H1 (cell line): ENCODE results near the gene FGF18. TPM values are rescaled to one million over a fixed set of nuclear protein-coding genes. Genes with fewer than 3 reads are reported as not detected.

Source experiments
- CTCF ChIA-PET: fragments of 300-600 bp; sonication (Branson Sonifier 250); formaldehyde crosslinking; loops from one replicate; lab custom pipeline; 2021; ENCODE audit not compliant: partially characterized antibody; lab: Charles Lee
- POLR2A ChIA-PET: fragments of 300-600 bp; sonication (Branson Sonifier 250); formaldehyde crosslinking; loops from one replicate; lab custom pipeline; 2021; ENCODE audit warnings: inconsistent platforms; ENCODE audit not compliant: partially characterized antibody; lab: Charles Lee
- DNase-seq, 2 experiments: peaks; one replicate each; pipeline versions ENCODE4 v3.0.0 to v3.0.0-alpha.2; 2010 to 2022; ENCODE audit warnings: low spot score in 2 of 2, low read depth in 1 of 2, mixed read lengths in 1 of 2
- FAIRE-seq: peaks from 2 replicates; lab custom pipeline; 2011; peaks lifted over from hg19 to GRCh38; lab: Jason Lieb, UNC
- H2AFZ ChIP-seq: 2 replicates; pipeline ENCODE4 v1.8.1; 2012; ENCODE audit warnings: low read length, inconsistent platforms
- H2AK5ac ChIP-seq: 2 replicates; pipeline ENCODE4 v1.6.1; 2013; ENCODE audit warnings: low read depth, low read length
- H2BK120ac ChIP-seq: replicated peaks from 2 replicates; pipeline ENCODE3; 2013; ENCODE audit warnings: low read depth, low read length, inconsistent platforms
- H2BK12ac ChIP-seq: 2 replicates; pipeline ENCODE4 v1.6.1; 2013; ENCODE audit warnings: low read depth, low read length
- H2BK15ac ChIP-seq: 2 replicates; pipeline ENCODE4 v1.6.1; 2013; ENCODE audit warnings: low read length
- H2BK20ac ChIP-seq: 2 replicates; pipeline ENCODE4 v1.6.1; 2013; ENCODE audit warnings: low read length
- H2BK5ac ChIP-seq: 2 replicates; pipeline ENCODE4 v1.6.1; 2013; ENCODE audit warnings: low read depth, low read length
- H3K14ac ChIP-seq: 2 replicates; pipeline ENCODE4 v1.6.1; 2013; ENCODE audit warnings: inconsistent platforms; ENCODE audit not compliant: insufficient read length
- H3K18ac ChIP-seq: 2 replicates; pipeline ENCODE4 v1.6.1; 2013; ENCODE audit warnings: low read length; ENCODE audit errors: extremely low read depth
- H3K23ac ChIP-seq: 2 replicates; pipeline ENCODE4 v1.6.1; 2013; ENCODE audit warnings: inconsistent platforms; ENCODE audit not compliant: insufficient read length
- H3K23me2 ChIP-seq: 2 replicates; pipeline ENCODE4 v1.6.1; 2013; ENCODE audit warnings: low read depth, low read length
- H3K27ac ChIP-seq: 2 replicates; pipeline ENCODE4 v1.6.1; 2011; ENCODE audit warnings: low read depth, low read length, inconsistent platforms
- H3K27me3 ChIP-seq, 4 experiments: replicated peaks in 1 of 4; 1 replicate in 1 of 4; 2 replicates in 3 of 4; pipeline versions ENCODE4 v1.6.1 to v1.8.1; 2011 to 2013; ENCODE audit warnings: low read length in 3 of 4, mild to moderate bottlenecking in 3 of 4, inconsistent platforms in 2 of 4, mixed read lengths in 2 of 4, moderate library complexity in 1 of 4; ENCODE audit not compliant: control insufficient read depth in 3 of 4, insufficient read depth in 3 of 4; ENCODE audit errors: extremely low read depth in 1 of 4
- H3K36me3 ChIP-seq, 4 experiments: 2 replicates each; pipeline versions ENCODE4 v1.6.1 to v1.8.1; 2011 to 2013; ENCODE audit warnings: mild to moderate bottlenecking in 4 of 4, low read length in 3 of 4, moderate library complexity in 2 of 4, control low read depth in 1 of 4, inconsistent platforms in 1 of 4; ENCODE audit not compliant: insufficient read depth in 4 of 4, control insufficient read depth in 2 of 4
- H3K4ac ChIP-seq: replicated peaks from 2 replicates; pipeline ENCODE3; 2013; ENCODE audit warnings: low read length, low read depth, mixed read lengths, inconsistent platforms; ENCODE audit not compliant: insufficient read length
- H3K4me1 ChIP-seq, 4 experiments: replicated peaks in 1 of 4; 1 replicate in 1 of 4; 2 replicates in 3 of 4; pipeline versions ENCODE4 v1.6.1 to v1.8.1; 2011 to 2013; ENCODE audit warnings: low read length in 3 of 4, inconsistent platforms in 2 of 4, mixed read lengths in 1 of 4; ENCODE audit not compliant: insufficient read depth in 4 of 4, control insufficient read depth in 3 of 4
- H3K4me2 ChIP-seq, 2 experiments: 2 replicates each; pipeline versions ENCODE4 v1.6.1 to v1.8.1; 2011 to 2013; ENCODE audit warnings: low read depth in 2 of 2, low read length in 2 of 2, control low read depth in 1 of 2, inconsistent platforms in 1 of 2, mild to moderate bottlenecking in 1 of 2; ENCODE audit not compliant: insufficient read depth in 1 of 2
- H3K4me3 ChIP-seq, 4 experiments: fragments of 200-600, 300-600 bp in 1 of 4; sonication (generic), shearing (Covaris generic), sonication (Bioruptor Twin) in 1 of 4; 2 replicates each; pipeline versions ENCODE4 v1.5.1 to v1.8.1; 2011 to 2016; ENCODE audit warnings: low read length in 4 of 4, low read depth in 3 of 4, control low read depth in 2 of 4, inconsistent platforms in 2 of 4, mild to moderate bottlenecking in 2 of 4, mixed read lengths in 1 of 4, moderate library complexity in 1 of 4; ENCODE audit not compliant: insufficient read depth in 2 of 4; ENCODE audit errors: extremely low read depth in 1 of 4
- H3K56ac ChIP-seq: replicated peaks from 2 replicates; pipeline ENCODE3; 2013; ENCODE audit warnings: low read depth, mild to moderate bottlenecking, mixed read lengths, low read length, inconsistent platforms; ENCODE audit not compliant: insufficient read length
- H3K79me1 ChIP-seq: 2 replicates; pipeline ENCODE4 v1.6.1; 2013; ENCODE audit warnings: low read depth, low read length, control low read depth
- H3K79me2 ChIP-seq, 2 experiments: 2 replicates each; pipeline versions ENCODE4 v1.6.1 to v1.8.1; 2012 to 2013; ENCODE audit warnings: low read length in 2 of 2, mild to moderate bottlenecking in 2 of 2, inconsistent platforms in 1 of 2; ENCODE audit not compliant: insufficient read depth in 2 of 2, control insufficient read depth in 1 of 2
- H3K9ac ChIP-seq, 4 experiments: replicated peaks in 1 of 4; 1 replicate in 1 of 4; 2 replicates in 3 of 4; pipeline versions ENCODE4 v1.6.1 to v1.8.1; 2011 to 2013; ENCODE audit warnings: low read depth in 3 of 4, low read length in 3 of 4, control low read depth in 2 of 4, mild to moderate bottlenecking in 2 of 4, moderate library complexity in 2 of 4, inconsistent platforms in 1 of 4; ENCODE audit errors: extremely low read depth in 1 of 4
- H3K9me3 ChIP-seq, 2 experiments: 2 replicates each; pipeline versions ENCODE4 v1.6.1 to v1.8.1; 2012 to 2013; ENCODE audit warnings: mild to moderate bottlenecking in 2 of 2, moderate library complexity in 2 of 2, control low read depth in 1 of 2, inconsistent platforms in 1 of 2, low read depth in 1 of 2, low read length in 1 of 2, mixed read lengths in 1 of 2; ENCODE audit not compliant: insufficient read depth in 2 of 2
- H4K20me1 ChIP-seq, 2 experiments: replicated peaks in 1 of 2; 2 replicates each; pipeline versions ENCODE3 to v1.8.1; 2011 to 2013; ENCODE audit warnings: inconsistent platforms in 2 of 2, low read length in 2 of 2, mild to moderate bottlenecking in 1 of 2; ENCODE audit not compliant: insufficient read depth in 2 of 2, control insufficient read depth in 1 of 2
- H4K5ac ChIP-seq: 2 replicates; pipeline ENCODE4 v1.6.1; 2013; ENCODE audit warnings: low read length, low read depth, mixed read lengths, inconsistent platforms; ENCODE audit not compliant: insufficient read length
- H4K8ac ChIP-seq: 2 replicates; pipeline ENCODE4 v1.8.0; 2013; ENCODE audit warnings: mild to moderate bottlenecking, moderate library complexity, low read length, inconsistent platforms; ENCODE audit not compliant: insufficient read depth; ENCODE audit errors: extremely low read depth
- H4K91ac ChIP-seq: replicated peaks from 2 replicates; pipeline ENCODE3; 2013; ENCODE audit warnings: low read length, mixed read lengths, inconsistent platforms; ENCODE audit not compliant: insufficient read length
- CTCF ChIP-seq, 3 experiments: IDR thresholded peaks; 1 replicate in 2 of 3; 2 replicates in 1 of 3; pipeline versions ENCODE4 v1.5.1 to v1.6.1; 2011; ENCODE audit warnings: low read length in 3 of 3, mild to moderate bottlenecking in 3 of 3, inconsistent platforms in 2 of 3, low read depth in 1 of 3, moderate library complexity in 1 of 3; ENCODE audit not compliant: insufficient read depth in 1 of 3; ENCODE audit errors: control extremely low read depth in 1 of 3
- KDM1A ChIP-seq: fragments of 200-600, 300-600 bp; sonication (generic); IDR thresholded peaks from 2 replicates; pipeline ENCODE4 v1.7.1; 2016; ENCODE audit warnings: mild to moderate bottlenecking, low read length, borderline replicate concordance
- MAX ChIP-seq: IDR thresholded peaks from 2 replicates; pipeline ENCODE4 v1.6.1; 2012; ENCODE audit warnings: inconsistent platforms
- RAD21 ChIP-seq, 2 experiments: IDR thresholded peaks in 1 of 2; conservative IDR thresholded peaks in 1 of 2; 2 replicates each; pipeline ENCODE4 v1.6.1; 2011; ENCODE audit warnings: low read depth in 2 of 2, low read length in 2 of 2, improper control_type of control experiment in 1 of 2, inconsistent platforms in 1 of 2, mild to moderate bottlenecking in 1 of 2, moderate library complexity in 1 of 2
- WGBS, 2 experiments: shearing (Covaris generic) in 1 of 2; methylation state at CpG; one replicate each; pipeline versions ENCODE4 v1.1.6 to v1.1.7; 2013 to 2015; ENCODE audit warnings: low lambda C conversion rate in 2 of 2, mixed read lengths in 2 of 2, inconsistent platforms in 1 of 2, low coverage in 1 of 2, missing lambda C conversion rate in 1 of 2; ENCODE audit not compliant: insufficient replicate concordance in 2 of 2, insufficient coverage in 1 of 2, insufficient read length in 1 of 2; ENCODE audit errors: extremely low coverage in 1 of 2, missing lambda C conversion rate in 1 of 2; 5-methylcytosine and 5-hydroxymethylcytosine counted together
- polyA plus RNA-seq, 7 experiments: library from polyadenylated mRNA; depleted of rRNA in 3 of 7; stranded (reverse) in 5 of 7; unstranded in 2 of 7; fragments of >200 nt in 5 of 7; fragments of 200-250 nt in 2 of 7; gene quantifications; 1 replicate in 5 of 7; 2 replicates in 1 of 7; 4 replicates in 1 of 7; pipeline versions ENCODE4 v1.2.1 to v1.2.3, GENCODE V29; 2011 to 2013; ENCODE audit warnings: missing spikeins in 2 of 7, mixed read lengths in 2 of 7
- total RNA-seq: library from RNA; stranded (reverse); fragmentation: NEBNext Ultra II Directional; extraction: Animal tissue kit (Norgen Biotek cat#: 25700); gene quantifications from 2 replicates; pipeline ENCODE4 v1.2.1, GENCODE V29; 2021

FGF18 gene
- total and polyA plus RNA-seq, 2 of the 8 experiments (the other 6 are each of a cell fraction or from before 2014, with no cell fraction given) = 0.54 to 1.3 TPM

- Histone ChIP-seq H4K8ac (no peak overlapping the region), H4K91ac (peak overlapping the region; percentile 22), H2BK120ac (no peak overlapping the region), H3K36me3 (no peaks in the 10 kb centered on the region), H2BK5ac (no peak overlapping the region), H3K4ac (no peak overlapping the region), H3K27me3 (no peaks in the 10 kb centered on the region; a peak in 1 of 7 replicates), H3K79me1 (no peaks in the 10 kb centered on the region), H3K23ac (no peak overlapping the region), H3K27ac (no peak overlapping the region), H2AK5ac (no peak overlapping the region), H2BK12ac (0 out of 2 replicates have a peak overlapping the region, but pooled peaks have one; percentile 39), H4K5ac (no peak overlapping the region), H3K4me1 (peaks cover 0 to 6% (median under 1%) of the 10 kb centered on the region in 4 experiments; a peak in 2 of 7 replicates), H3K4me2 (no peak overlapping the region), H3K18ac (no peak overlapping the region), H4K20me1 (no peaks in the 10 kb centered on the region), H2AFZ (no peak overlapping the region), H3K23me2 (no peaks in the 10 kb centered on the region), H3K9ac (no peak overlapping the region), H3K56ac (no peak overlapping the region), H3K4me3 (no peak overlapping the region), H2BK20ac (no peak overlapping the region), H3K14ac (no peak overlapping the region), H3K79me2 (no peaks in the 10 kb centered on the region), H2BK15ac (0 out of 2 replicates have a peak overlapping the region, but pooled peaks have one; percentile 24), H3K9me3 (no peaks in the 10 kb centered on the region)
- peak in 1 of 2 experiments; percentile 77 for DNase-seq
- CTCF ChIA-PET = interaction anchor here (0.6 to 5.8 kb wide), 57 partner anchors 8 to 373 kb away, joined by 3 to 64 read pairs (median 4); partner anchors contain the start of gene FGF18
- FAIRE-seq = peak; percentile 7
- 56% methylated on average over 7 of the region's 7 CpGs; no CpG with 5 or more reads in 1 of the 2 experiments for WGBS, 2 experiments
- POLR2A ChIA-PET = interaction anchor here (1.1 to 1.3 kb wide), 2 partner anchors 96 to 373 kb away, joined by 3 to 4 read pairs; partner anchors contain the start of gene NPM1
- TF ChIP-seq KDM1A (peak; percentile 81; the same call in 1 of the 2 replicates), RAD21 (IDR thresholded peaks at IDR 0.05 in 1 of 2, conservative IDR thresholded peaks at IDR 0.05 in 1 of 2; ENCODE audit: low read depth in 2 of 2, low read length in 2 of 2) (peak; percentile 56 to 75), CTCF (IDR thresholded peaks at IDR 0.05; ENCODE audit: control extremely low read depth in 1 of 3, insufficient read depth in 1 of 3, low read depth in 1 of 3, low read length in 3 of 3) (peak; percentile 69 to 72 (median 70)), MAX (no peak)
Measured at GRCh38 chr5:171484460-171484899, 65.0 kb downstream of the FGF18 start.
